Hematopoietic multipotent progenitor cell treated with erythropoietin and hydrocortisone succinate and interleukin-3 and kit ligand, for 8 days (in vitro differentiated cells): Measurements from ENCODE around the gene TAF15.

Experiments used
- DNase-seq: peaks from one replicate; pipeline ENCODE4 v3.0.0-alpha.2; 2015

The TAF15 gene

DNA sequence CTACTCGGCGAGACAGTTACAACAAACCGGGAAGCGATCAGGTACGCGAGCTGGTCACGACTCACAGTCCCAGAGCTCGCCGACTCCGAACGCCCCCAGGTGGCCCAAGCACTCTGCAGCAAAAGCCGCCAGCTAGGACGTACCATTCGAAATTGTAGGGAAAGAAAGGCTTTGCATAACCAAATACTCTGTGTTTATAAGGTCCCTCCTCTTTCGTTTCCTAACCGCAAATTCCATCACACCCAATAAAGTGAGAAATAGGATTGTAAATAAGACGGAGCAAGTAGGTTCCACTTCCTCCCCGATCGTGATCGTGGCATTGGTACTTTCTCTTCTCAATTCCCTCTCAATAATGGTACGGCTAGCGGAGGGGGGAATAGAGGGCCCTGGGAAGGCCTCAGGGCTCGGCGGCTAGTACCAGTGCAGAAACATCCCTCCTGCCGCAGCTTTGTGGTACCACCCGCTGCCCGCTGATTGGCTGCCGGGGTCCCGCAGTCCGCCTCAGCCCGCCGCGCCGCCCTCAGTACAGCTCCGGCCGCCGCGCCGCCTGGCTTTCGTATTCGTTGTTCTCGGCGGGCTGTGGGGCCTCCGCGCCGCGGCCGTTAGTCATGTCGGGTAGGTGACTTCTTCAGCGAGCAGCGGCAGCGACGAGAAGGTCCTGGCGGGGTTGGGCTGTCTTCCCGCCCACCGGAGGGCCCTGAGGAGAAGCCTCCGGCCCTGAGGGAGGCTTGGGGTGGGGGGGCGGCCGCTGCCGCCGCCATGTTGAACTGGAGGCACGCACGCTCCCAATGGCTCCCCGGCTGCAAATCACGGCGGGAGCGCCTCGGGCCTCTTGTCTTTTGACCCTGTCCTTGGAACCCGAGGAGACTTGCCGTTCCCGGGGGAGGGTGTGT is at the start of gene TAF15:
Gene TAF15, plus strand, starts transcription at position 523 of the 893 bp plus-strand sequence. Its CDS starts 86 bp downstream, at position 609.
- peak; percentile 99 for DNase-seq

DNA sequence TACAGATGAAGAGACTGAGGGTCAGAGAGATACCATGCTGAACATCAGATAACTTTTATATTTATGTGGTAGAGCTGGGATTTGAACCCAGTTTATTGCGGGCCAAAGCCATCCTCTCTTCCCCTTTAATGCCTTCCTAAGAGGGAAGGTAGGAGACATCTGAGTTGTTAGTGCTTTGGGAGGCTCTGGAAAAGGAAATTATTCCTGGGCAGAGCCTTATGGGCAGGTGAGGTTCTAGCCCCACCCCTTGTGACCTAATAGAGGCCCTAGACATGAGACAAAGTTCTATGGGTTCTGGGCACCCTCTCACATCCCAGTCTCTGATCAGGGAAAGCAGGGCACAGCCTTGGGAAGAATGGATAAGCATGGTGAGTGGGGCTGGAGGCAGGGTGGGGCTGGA is 48.7 kb upstream of the TAF15 start, which contains the start of gene C17orf50:
Gene C17orf50, plus strand, starts transcription at position 301 of the 400 bp plus-strand sequence. Its CDS starts 55 bp downstream, at position 356.
- DNase-seq: no peak

DNA sequence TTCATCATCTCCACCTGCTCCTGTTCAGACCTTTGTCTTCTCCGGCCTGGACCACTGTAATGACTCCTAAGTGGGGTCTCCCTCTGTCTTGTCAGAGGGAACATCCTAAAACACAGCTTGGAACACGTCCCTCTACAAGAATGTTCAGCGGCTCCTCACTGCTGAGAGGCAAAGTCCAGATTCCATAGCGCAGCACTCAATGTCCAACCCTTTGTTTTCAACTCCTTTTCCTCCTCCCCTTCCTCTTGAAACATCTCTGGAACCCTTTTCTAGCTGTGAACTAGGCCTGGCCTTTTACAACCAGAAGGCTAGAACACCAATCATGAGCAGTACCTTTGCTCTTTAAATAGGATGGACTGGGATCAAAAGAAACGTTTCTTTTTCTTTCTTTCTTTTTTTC is 47.7 kb upstream of the TAF15 start:
- no peak for DNase-seq

DNA sequence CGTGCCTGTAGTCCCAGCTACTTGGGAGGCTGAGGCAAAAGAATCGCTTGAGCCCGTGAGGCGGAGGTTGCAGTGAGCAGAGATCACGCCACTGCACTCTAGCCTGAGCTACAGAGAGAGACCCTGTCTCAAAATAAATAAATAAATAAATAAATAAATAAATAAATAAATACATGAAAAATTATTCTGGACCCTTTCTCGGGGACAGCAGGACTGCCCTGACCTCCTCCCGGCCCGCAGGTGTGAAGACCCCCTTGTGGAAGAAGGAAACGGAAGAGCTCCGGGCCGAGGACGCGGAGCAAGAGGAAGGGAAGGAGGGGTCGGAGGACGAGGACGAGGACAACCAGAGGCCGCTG is 45.5 kb upstream of the TAF15 start:
- DNase-seq: no peak

DNA sequence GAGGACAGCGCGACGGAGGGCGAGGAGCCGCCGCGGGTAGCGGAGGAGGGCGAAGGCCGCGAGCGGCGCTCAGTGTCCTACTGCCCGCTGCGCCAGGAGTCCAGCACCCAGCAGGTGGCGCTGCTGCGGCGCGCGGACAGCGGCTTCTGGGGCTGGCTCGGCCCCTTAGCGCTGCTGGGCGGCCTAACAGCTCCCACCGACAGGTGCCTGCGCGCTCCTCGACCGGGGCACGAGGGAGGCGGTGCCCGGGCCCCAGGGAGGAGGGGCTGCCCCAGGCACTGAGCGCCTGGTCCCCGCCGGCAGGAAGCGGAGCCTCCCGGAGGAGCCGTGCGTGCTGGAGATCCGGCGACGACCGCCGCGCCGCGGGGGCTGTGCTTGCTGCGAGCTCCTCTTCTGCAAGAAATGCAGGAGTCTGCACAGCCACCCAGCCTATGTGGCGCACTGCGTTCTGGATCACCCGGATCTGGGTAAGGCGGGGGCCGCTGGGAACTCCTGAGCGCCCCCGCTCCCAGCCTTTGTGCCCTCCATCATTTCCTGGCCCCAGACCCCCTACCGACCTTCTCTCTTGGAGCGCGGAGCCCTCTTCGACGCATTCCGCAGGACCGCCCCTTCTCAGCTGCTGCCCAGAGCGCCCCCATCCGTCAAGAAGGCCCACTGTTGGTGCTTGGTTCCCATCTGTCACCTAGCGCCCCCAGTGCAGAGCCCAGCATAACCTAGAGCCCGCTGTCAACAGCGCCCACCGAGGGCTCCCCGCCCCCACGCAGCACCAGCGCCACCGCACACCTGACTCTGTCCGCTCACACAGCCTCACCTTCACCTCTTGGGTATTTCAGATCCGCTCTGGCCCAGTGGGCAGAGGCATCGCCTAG is 44.9 kb upstream of the TAF15 start:
- DNase-seq: peak; percentile 89

DNA sequence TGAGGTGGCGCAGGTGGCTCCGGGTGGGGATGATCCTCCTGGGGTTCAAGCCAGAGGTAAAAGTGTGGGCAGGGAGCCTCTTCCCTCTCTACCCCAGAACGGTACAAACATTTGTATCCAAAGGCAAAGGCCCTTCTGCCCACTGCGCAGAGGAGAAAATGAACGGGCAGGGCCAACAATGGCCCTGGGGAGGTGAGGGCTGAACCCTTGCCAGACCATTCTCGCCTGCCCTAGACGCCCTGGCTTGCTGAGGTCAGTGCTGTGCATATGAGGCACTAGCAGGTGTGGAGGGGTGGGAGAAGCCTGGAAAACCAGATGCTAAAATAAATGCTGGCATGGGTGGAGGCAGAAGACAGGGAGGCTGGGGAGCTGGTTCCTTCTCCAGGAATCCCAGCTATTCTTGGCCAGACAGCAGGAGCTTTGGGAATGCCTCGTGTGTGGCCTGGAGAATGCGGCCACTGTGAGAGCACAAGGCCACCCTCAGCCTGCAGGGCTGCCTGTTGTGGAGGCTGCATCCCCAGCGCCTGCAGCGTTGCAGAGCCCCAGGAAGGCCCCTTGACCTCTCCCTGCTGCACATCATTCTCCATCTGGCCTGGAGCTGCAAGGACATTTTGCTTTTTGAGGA is 44.1 kb upstream of the TAF15 start:
- DNase-seq: no peak

DNA sequence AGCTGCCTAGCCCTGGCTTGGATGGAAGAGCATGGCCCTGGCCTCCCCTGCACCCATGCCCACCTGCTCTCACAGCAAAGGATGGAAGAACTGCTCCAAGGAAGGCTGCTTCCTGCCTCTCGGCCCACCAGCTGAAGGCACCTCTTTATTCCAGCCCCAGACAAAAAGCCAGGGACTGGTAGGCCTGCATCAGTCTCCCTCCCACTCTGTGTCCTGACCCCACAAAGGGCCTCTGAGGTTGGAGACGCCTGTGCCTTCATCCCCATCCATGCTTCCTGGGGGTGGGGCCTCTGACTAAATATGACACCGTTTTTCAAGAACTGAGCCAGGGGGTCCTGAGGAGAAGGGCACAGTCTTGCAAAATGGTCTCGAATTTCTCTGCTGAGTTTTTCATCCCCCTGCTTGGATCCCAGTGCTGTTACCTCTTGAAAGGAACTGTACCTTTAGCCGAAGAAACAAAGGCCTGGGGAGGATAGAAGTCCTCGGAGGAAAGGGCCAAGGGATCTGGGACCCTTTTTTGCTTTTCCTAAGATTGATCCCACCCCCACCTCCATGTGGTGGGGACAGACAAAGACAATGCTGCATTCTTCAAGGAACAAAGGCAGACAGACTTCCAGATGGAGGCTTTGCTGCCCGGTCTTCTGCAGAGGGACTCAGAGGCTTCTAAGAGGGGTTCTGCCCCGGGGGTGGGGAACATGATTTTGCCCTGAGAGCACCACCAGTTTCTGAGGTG is 43.4 kb upstream of the TAF15 start:
- DNase-seq: no peak

DNA sequence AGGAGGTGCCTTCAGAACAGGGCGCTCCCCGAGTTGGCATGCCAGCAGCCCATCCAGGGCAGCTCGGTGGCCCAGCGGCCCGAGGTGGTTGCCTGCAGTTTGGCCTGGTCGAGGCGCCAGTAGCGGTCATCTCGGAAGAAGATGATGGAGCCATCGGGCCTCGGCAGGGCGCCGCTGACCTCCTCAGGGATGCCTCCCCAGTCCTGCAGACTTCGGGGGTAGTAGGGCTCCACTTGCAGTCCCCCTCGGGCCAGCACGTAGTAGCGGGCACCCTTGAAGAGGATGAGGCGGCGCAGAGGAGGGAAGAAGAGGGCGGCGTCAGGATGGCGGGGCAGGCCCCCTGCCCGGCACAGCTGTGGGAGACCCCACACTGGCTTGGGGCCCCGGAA is 42.8 kb upstream of the TAF15 start:
- no peak for DNase-seq

DNA sequence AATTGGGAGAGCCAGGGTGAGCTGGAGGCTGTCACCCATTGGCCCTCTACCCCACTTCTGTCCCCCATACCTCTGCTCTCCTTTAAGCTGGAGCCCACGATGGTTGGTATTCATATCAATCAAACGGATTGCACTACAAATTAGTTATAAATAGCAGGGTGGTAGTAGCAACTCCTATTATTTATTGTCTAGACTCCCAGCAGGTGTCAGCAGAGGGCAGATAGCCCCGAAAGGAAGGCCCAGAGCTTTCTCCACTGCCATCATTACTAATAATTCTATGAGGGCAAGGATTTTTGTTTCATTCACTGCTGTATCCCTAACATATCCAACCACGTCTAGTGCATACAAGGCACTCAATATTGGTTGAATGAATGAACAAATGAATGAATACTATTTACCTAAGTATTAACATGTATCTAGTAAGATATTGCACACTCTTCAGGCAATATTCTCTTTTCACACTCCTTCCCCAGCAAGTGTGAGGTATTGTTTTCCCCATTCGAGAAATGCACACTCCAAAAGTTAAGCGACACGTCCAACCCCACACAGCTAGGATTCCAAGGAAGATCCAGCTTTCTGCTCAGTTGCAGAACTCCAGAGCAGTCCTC is 42.3 kb upstream of the TAF15 start:
- peak; percentile 69 for DNase-seq

DNA sequence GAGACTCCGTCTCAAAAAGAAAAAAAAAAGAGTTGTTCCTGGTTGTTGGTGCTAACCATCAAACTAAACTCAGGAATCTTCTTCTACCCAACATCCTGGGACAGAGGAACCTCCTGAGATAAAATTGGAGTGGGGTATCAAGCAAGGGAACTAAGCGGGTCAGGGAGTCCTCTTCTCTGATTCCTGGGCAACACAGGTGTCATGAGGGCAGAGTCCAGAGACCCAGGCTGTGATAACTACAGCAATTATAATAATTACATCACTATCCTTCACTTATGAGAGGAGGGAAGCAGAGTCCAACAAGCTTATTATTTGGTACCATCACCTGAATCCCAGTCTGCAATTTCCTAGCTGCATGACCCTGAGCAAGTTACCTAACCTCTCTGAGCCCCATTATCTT is 40.5 kb upstream of the TAF15 start:
- DNase-seq: no peak

DNA sequence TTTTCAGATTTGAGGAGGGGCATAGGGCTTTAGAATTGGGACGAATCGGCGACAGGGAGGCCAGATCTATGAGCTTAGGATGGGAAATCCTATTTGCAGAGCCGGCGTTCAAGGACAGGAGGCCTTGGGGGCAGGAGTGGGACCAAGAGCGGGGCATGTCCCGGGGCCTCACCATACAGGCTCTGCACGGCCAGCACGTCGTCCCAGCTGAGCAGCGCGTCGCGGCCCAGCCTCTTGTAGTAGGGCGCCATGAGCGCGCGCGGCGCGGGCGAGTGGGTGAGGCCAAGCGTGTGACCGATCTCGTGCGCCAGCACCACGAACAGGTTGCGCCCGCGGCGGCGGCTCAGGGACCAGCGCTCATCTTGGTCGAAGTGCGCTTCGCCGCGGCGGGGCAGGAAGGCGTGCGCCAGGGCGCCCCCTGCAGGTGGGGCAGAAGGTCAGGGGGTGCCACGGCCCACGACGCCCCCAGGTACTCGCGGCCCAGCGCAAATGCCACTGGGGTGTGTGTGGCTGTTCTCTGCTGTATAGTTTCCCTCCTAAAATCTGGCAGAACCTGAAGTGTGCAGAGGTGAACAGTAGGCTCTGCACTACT is 39.3 kb upstream of the TAF15 start:
- DNase-seq: no peak

DNA sequence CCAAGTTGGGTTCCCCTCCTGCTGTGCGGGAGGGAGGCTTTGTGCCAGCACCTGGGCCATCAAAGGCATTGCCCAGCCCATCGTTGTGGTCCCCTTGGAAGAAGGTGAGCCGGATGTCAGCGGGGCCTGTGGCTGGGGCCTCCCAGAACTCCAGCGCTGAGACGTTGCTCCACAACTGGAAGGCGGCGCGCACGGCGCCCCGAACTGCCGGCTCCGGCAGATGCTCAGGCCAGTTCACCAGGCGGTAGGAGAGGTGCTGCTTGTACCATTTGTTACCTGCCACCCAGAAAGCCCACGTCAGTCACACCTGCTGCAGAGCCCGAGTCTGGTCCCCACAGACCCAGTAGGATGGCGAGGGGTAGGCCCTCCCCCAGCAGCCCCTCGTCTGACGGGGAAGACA is 36.2 kb upstream of the TAF15 start:
- no peak for DNase-seq

DNA sequence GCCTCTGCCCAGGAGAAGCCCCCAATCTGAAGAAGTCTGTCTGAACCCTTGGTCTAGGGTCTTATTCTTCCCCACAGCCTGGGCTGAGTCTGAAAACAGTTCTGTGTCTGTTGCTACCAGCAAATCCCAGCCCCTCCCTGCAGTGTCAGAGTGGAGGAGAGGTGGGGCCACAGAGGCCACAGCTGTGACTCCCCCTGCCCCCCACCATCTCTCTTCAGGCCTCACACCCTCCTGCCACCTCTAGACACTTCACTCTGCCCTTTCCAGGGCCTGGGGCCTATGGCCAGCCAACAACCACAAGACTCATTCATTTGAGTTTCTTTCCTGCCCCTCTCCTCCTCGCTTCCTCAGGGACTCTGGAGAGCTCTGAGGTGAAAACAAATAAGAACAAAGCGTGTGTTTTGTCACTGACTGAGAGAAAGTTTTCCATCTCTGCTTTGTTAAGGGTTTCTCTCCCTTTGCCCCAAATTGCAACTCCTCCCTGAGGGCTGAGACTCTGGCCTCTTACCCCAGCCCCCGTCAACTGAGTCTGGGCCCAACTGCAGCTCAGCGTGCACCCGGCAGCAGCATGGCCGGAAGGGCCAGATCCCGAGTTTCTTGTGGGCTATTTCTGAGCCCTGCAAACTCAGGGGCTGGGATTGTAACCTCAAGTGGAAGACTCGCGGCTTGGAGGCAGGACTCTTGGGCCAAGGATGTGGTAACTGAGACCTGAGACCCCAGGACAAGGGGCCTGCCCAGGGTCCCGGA is 35.4 kb upstream of the TAF15 start:
- DNase-seq: no peak

DNA sequence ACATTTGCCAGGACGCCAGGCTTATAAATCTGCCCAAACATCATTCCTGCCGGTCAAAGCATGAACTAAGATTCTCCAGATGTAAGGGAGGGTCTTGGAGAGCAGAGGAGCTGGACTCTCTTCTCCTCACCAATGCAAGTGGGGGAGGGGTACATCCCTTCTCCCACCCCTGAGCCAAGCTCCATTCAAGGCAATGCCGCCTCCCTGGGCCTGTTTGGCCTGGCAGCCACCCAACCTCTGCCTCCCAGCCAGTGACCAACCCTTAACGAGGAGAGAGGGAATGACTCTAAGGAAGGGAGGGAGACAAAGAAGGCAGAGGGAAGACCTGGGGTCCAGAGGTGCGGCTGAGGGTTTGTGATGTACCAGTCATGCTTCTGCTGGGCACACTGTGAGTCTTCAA is 34.8 kb upstream of the TAF15 start:
- DNase-seq: no peak

DNA sequence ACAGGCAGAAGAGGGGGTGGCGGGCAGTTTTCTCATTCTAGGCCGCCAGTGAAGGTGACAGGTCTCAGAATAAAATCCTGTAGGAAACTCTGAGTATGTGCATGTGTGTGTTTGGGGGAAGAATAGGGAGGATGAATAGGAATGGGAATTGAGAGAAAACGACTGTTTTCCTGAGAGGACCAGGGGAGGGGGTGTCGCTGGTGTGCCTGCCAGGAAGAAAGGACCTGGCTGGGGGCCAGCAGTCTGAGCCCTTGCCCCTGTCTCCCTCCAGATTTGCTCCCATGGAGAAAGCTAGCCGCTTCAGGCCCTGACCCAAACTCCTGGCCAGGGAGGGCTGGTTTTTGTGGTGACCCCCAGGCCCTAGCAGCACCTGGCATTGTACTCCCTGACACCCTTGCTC is 34.2 kb upstream of the TAF15 start:
- no peak for DNase-seq

DNA sequence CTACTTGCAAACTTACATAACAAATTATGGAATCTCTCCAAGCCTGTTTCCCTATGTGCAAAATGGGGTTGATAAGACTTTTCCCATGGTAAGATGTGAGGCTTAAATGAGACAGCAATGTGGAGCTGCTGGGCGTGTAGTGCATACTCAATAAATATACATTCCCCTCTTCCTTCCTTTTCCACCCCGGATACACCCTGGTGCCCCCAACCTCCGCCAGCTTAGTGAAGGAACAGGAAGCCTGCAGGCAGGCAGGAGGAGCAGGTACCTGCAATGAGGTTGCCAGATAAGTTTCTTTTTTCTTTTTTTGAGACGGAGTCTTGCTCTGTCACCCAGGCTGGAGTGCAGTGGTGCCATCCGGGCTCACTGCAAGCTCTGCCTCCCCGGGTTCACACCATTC is 33.7 kb upstream of the TAF15 start:
- DNase-seq: no peak

DNA sequence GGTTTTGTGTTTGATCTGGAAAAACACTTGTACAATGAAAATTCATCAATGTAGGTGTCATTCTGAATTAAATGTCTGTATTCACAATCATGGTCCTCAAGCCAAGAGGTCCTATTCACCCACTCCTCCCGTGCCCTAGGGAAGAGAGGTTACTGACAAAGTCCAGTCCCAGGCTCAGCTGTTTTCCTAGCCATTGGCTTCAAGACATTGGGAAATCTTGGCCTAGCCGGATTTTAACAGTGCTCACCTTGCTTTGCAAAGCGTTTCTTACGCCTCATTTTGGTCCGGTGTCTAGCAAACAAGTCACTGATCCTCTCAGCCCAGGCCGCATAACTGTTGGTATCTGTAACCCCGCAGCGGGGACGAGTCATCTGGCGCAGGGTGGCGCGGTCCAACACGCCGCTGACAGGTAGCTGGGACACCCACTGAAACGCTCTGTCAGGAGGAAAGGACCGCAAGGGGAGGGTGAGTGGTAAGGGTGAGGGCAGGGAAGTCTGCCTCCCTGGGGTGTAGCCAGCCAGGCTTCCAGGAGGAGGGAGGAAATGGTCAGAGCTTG is 30.6 kb upstream of the TAF15 start:
- no peak for DNase-seq

DNA sequence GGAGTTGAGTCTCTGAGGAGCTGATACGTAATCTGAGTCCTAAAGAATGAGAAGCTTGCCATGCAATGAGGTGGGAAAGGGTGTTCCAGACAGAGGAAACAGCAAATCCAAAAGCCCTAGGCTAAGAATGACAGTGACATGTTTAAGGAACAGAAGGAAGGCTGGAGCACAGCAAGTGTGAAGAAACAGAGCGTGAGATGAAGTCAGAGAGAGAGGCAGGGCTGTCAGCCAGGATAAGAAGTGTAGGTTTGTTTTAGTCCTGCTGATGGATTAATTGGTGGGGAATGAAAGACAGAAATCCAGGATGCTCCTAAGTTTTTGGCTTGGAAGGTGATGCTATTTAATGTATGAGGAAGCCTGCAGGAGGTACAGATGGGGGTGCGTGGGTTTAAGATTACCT is 28.3 kb upstream of the TAF15 start:
- no peak for DNase-seq

DNA sequence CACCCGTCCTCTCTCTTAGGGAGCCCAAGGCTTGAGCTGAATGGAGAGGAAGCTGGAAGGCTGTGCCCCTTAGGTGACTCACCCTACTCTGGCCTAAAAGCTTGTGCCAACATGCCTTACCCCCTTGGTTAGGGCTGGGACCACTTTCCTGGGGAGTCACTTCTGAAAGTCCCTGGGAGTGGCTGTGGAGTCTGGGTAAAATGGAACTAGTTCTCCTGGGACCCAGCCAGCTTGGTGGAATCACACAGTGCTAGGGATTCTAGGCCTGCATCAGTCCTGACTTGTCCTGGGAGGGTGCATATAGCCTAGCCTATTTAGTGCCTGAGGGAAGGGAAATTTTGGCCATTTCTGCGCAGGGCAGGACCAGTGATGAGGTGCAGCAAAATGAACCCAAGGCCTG is 24.4 kb upstream of the TAF15 start:
- DNase-seq: no peak

DNA sequence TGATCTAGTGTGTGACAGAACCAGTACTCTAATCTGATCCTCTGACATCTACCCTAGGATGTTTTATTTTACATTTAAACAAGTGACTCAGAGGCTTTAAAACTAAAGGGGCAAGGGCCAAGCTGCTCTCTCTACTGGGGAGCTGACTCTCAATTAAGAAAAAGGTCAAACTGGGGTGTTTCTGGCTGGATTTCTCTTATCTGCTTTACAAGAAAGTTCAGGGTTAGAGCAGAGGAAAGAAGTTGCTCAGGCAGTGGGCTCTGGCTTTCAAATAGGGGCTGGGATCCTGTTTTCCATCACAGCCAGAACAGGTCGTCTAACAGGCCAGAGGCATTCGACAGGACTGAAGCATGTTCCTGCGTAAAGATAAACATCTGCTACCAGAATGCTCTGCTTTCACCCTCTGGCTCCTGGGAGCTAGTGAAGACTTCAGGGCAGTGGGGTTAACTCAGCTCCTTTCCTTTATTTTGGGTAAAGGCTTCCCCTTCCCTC is 22.3 kb upstream of the TAF15 start:
- no peak for DNase-seq
